GM18520 (cell line): Measurements from ENCODE around the gene WDR74.
"Not testable (repeated sequence)": the region's sequence is repeated elsewhere in the genome, so short reads cannot be mapped to it uniquely, and the experiment has no call there.

Source experiments
- ATAC-seq: cut with Tn5 transposase; IDR thresholded peaks from one replicate; pipeline ENCODE4 v1.9.1; 2021; ENCODE audit not compliant: unreplicated experiment

The WDR74 gene

GRCh38 chr11:62839050-62839945 lies at the start of gene WDR74:
WDR74 (minus strand) TSS chr11:62839590; CDS start chr11:62839570, 20 bp downstream.
- ATAC-seq = peak; percentile 40

GRCh38 chr11:62889126-62889483 lies 49.7 kb upstream of the WDR74 start:
- no peak for ATAC-seq

- ATAC-seq = no peak
Observed at GRCh38 chr11:62888406-62888805, 49.0 kb upstream of the WDR74 start.

GRCh38 chr11:62885137-62885750 lies 45.9 kb upstream of the WDR74 start:
- no peak for ATAC-seq

GRCh38 chr11:62883673-62884072 lies 44.3 kb upstream of the WDR74 start:
- no peak for ATAC-seq

- ATAC-seq = no peak
Observed at GRCh38 chr11:62882788-62883501, 43.6 kb upstream of the WDR74 start.

- no peak for ATAC-seq
Observed at GRCh38 chr11:62882431-62882749, 43.0 kb upstream of the WDR74 start.

- ATAC-seq = peak; percentile 23
Observed at GRCh38 chr11:62881579-62882430, 42.4 kb upstream of the WDR74 start.

- ATAC-seq = peak; percentile 61
Observed at GRCh38 chr11:62880803-62881578, 41.6 kb upstream of the WDR74 start, which contains the start of gene SLC3A2. SLC3A2 (plus strand) TSS chr11:62880896; CDS start chr11:62881024, 128 bp downstream.

GRCh38 chr11:62880231-62880802 lies 40.9 kb upstream of the WDR74 start:
- ATAC-seq = no peak

- no peak for ATAC-seq
Observed at GRCh38 chr11:62879235-62879978, 40.0 kb upstream of the WDR74 start.

GRCh38 chr11:62876712-62877111 lies 37.3 kb upstream of the WDR74 start:
- ATAC-seq = no peak

GRCh38 chr11:62875698-62876478 lies 36.5 kb upstream of the WDR74 start:
- ATAC-seq = no peak

GRCh38 chr11:62874851-62875250 lies 35.5 kb upstream of the WDR74 start:
- no peak for ATAC-seq

- ATAC-seq = no peak
Observed at GRCh38 chr11:62865635-62866034, 26.2 kb upstream of the WDR74 start.

- no peak for ATAC-seq
Observed at GRCh38 chr11:62863687-62864335, 24.4 kb upstream of the WDR74 start.

- ATAC-seq = not testable (repeated sequence)
Observed at GRCh38 chr11:62861564-62862192, 22.3 kb upstream of the WDR74 start.
